Lung (tissue), 12 donors: ENCODE results near the gene AFAP1L2. TPM values are rescaled to one million over a fixed set of nuclear protein-coding genes. Genes with fewer than 3 reads are reported as not detected.
"Not testable (repeated sequence)": the region's sequence is repeated elsewhere in the genome, so short reads cannot be mapped to it uniquely, and the experiment has no call there.

Experiments
- ATAC-seq: fragments of 200-7000 bp; cut with Tn5 transposase; one replicate; pipeline ENCODE4 v1.9.1; 2020; ENCODE audit warnings: moderate number of reproducible peaks; ENCODE audit not compliant: insufficient read depth, low FRiP score
- DNase-seq, 3 donors: peaks; one replicate each; pipeline ENCODE4 v3.0.0-alpha.2; 2013 to 2017
- H3K27ac ChIP-seq, 2 donors: one replicate each; pipeline ENCODE4 v1.5.1; 2013; ENCODE audit warnings: mild to moderate bottlenecking in 2 of 2, moderate library complexity in 2 of 2, control low read depth in 1 of 2, inconsistent platforms in 1 of 2, low read depth in 1 of 2, low read length in 1 of 2
- H3K27me3 ChIP-seq, 3 donors: one replicate each; pipeline ENCODE4 v1.5.1; 2013; ENCODE audit warnings: low read length in 2 of 3; ENCODE audit not compliant: control insufficient read depth in 3 of 3, insufficient read depth in 3 of 3
- H3K36me3 ChIP-seq, 4 donors: one replicate each; pipeline ENCODE4 v1.5.1; 2013; ENCODE audit warnings: low read length in 4 of 4, mild to moderate bottlenecking in 1 of 4, moderate library complexity in 1 of 4; ENCODE audit not compliant: control insufficient read depth in 4 of 4, insufficient read depth in 4 of 4
- H3K4me1 ChIP-seq, 5 donors: one replicate each; pipeline ENCODE4 v1.5.1; 2013; ENCODE audit warnings: low read length in 5 of 5, mild to moderate bottlenecking in 2 of 5, moderate library complexity in 1 of 5; ENCODE audit not compliant: control insufficient read depth in 5 of 5, insufficient read depth in 5 of 5
- H3K4me3 ChIP-seq: one replicate; pipeline ENCODE4 v1.5.1; 2013; ENCODE audit warnings: mild to moderate bottlenecking, control low read depth, moderate library complexity
- H3K9ac ChIP-seq, 2 donors: one replicate each; pipeline ENCODE4 v1.5.1; 2013; ENCODE audit warnings: low read length in 2 of 2, control low read depth in 1 of 2; ENCODE audit not compliant: insufficient read depth in 1 of 2
- H3K9me3 ChIP-seq, 4 donors: one replicate each; pipeline ENCODE4 v1.5.1; 2013; ENCODE audit warnings: low read length in 3 of 4, mild to moderate bottlenecking in 1 of 4, moderate library complexity in 1 of 4; ENCODE audit not compliant: control insufficient read depth in 4 of 4, insufficient read depth in 3 of 4
- CTCF ChIP-seq: IDR thresholded peaks from 2 replicates; pipeline ENCODE4 v1.5.1; 2012; ENCODE audit warnings: mild to moderate bottlenecking; ENCODE audit errors: control extremely low read depth, extremely low read depth
- WGBS, 2 donors: extraction: QIAGEN DNeasy Blood & Tissue Kit; methylation state at CpG; one replicate each; pipeline ENCODE4 v1.1.7; 2013; 5-methylcytosine and 5-hydroxymethylcytosine counted together
- polyA plus RNA-seq, 2 donors: library from polyadenylated mRNA; stranded (reverse); fragments of 200-250 nt; gene quantifications; one replicate each; pipeline ENCODE4 v1.2.1, GENCODE V29; 2013
- total RNA-seq, 2 donors: library from RNA; depleted of rRNA in 1 of 2; stranded (reverse); fragments of >200 nt in 1 of 2; gene quantifications; one replicate each; pipeline ENCODE4 v1.2.1, GENCODE V29; 2014 to 2021
- donor health status: control.
- donor health status: control.
- donor health status: Bipolar disorder and iron deficiency.
- donor health status: healthy.
- donor health status: DM: yes; HTN: yes; CAD: no.

Gene AFAP1L2
- total and polyA plus RNA-seq, 4 donors, result 2.0 to 21.0 (median 5.8) TPM

GRCh38 chr10:114349522-114350215, 54.6 kb downstream of the AFAP1L2 start:
- ATAC-seq (no peak), DNase-seq (peak; percentile 84 to 95 (median 93))
- Histone ChIP-seq H3K9me3 (no peaks in the 10 kb centered on the region), H3K9ac (peak overlapping the region in 1 of 2 donors; percentile 73), H3K27ac (no peak overlapping the region), H3K4me3 (no peak overlapping the region), H3K27me3 (no peaks in the 10 kb centered on the region), H3K36me3 (no peaks in the 10 kb centered on the region), H3K4me1 (peaks cover 0 to 31% (median 16%) of the 10 kb centered on the region in 5 donors)
- 54 to 72% methylated on average over 6 of the region's 6 CpGs for WGBS, 2 donors
- TF ChIP-seq CTCF, result no peak

GRCh38 chr10:114349071-114349470, 55.2 kb downstream of the AFAP1L2 start:
- not testable (repeated sequence) for ATAC-seq, H3K27ac ChIP-seq, DNase-seq, H3K27me3 ChIP-seq, H3K9ac ChIP-seq, H3K4me3 ChIP-seq, H3K9me3 ChIP-seq, H3K36me3 ChIP-seq
- H3K4me1 ChIP-seq, result peaks cover 0 to 36% (median 17%) of the 10 kb centered on the region in 5 donors
- 72 to 90% methylated on average over 7 of the region's 7 CpGs for WGBS, 2 donors

- Histone ChIP-seq H3K27ac (no peak overlapping the region), H3K27me3 (no peaks in the 10 kb centered on the region), H3K9me3 (no peaks in the 10 kb centered on the region), H3K36me3 (no peaks in the 10 kb centered on the region), H3K9ac (no peak overlapping the region), H3K4me1 (peaks cover 0 to 41% (median 26%) of the 10 kb centered on the region in 5 donors), H3K4me3 (no peak overlapping the region)
- WGBS, 2 donors, result 88 to 93% methylated on average over 2 of the region's 2 CpGs
- no peak for DNase-seq
- TF ChIP-seq CTCF, result no peak
- ATAC-seq, result no peak
Observed at GRCh38 chr10:114347791-114348190, 56.5 kb downstream of the AFAP1L2 start.

GRCh38 chr10:114347241-114347640, 57.1 kb downstream of the AFAP1L2 start:
- Histone ChIP-seq H3K9me3 (no peaks in the 10 kb centered on the region), H3K4me3 (no peak overlapping the region), H3K27ac (no peak overlapping the region), H3K4me1 (peaks cover 0 to 41% (median 26%) of the 10 kb centered on the region in 5 donors), H3K9ac (no peak overlapping the region), H3K36me3 (no peaks in the 10 kb centered on the region), H3K27me3 (no peaks in the 10 kb centered on the region)
- DNase-seq, result no peak
- 86 to 90% methylated on average over 3 of the region's 3 CpGs for WGBS, 2 donors
- no peak for TF ChIP-seq CTCF
- ATAC-seq, result no peak
